ENCODE measurements around the gene ROBO2. TPM values are rescaled to one million over a fixed set of nuclear protein-coding genes. Genes with fewer than 3 reads are reported as not detected.

Gene ROBO2
- polyA plus RNA-seq, 1 experiment, result 16.3 TPM

- TF ChIP-seq, protein P1, sequence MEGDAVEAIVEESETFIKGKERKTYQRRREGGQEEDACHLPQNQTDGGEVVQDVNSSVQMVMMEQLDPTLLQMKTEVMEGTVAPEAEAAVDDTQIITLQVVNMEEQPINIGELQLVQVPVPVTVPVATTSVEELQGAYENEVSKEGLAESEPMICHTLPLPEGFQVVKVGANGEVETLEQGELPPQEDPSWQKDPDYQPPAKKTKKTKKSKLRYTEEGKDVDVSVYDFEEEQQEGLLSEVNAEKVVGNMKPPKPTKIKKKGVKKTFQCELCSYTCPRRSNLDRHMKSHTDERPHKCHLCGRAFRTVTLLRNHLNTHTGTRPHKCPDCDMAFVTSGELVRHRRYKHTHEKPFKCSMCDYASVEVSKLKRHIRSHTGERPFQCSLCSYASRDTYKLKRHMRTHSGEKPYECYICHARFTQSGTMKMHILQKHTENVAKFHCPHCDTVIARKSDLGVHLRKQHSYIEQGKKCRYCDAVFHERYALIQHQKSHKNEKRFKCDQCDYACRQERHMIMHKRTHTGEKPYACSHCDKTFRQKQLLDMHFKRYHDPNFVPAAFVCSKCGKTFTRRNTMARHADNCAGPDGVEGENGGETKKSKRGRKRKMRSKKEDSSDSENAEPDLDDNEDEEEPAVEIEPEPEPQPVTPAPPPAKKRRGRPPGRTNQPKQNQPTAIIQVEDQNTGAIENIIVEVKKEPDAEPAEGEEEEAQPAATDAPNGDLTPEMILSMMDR (IDR thresholded peaks at IDR 0.05; ENCODE audit: low read depth, low read length), result no peak
Observed at GRCh38 chr3:77150759-77151158, 110.9 kb downstream of the ROBO2 start.

GRCh38 chr3:77158730-77159581, 119.1 kb downstream of the ROBO2 start:
- H3K27ac ChIP-seq (ENCODE audit: low read depth, low read length), result no peak overlapping the region
- TF ChIP-seq, protein P1 (IDR thresholded peaks at IDR 0.05; ENCODE audit: low read depth, low read length), result no peak
- no peak for DNase-seq (ENCODE audit: low read depth, low spot score)
- no peak overlapping the region for H3K4me3 ChIP-seq (ENCODE audit: low read depth, low read length)
- POLR2A ChIA-PET, result no interaction called here
- no peaks in the 10 kb centered on the region for H3K27me3 ChIP-seq (ENCODE audit: control insufficient read depth, insufficient read depth, low read length)
- no peaks in the 10 kb centered on the region for H3K9me3 ChIP-seq (ENCODE audit: control insufficient read depth, insufficient read depth, low read length)
- CTCF ChIA-PET, result interaction anchor here (0.6 to 1.0 kb wide), 2 partner anchors 97 to 1400 kb away, joined by 3 read pairs; no protein-coding TSS in a partner anchor

More at GRCh38 chr3:77150759-77151158, 110.9 kb downstream of the ROBO2 start:
- no peak for DNase-seq (ENCODE audit: low read depth, low spot score)
- POLR2A ChIA-PET, result no interaction called here
- H3K27me3 ChIP-seq (ENCODE audit: control insufficient read depth, insufficient read depth, low read length), result no peaks in the 10 kb centered on the region
- H3K4me3 ChIP-seq (ENCODE audit: low read depth, low read length), result no peak overlapping the region
- CTCF ChIA-PET, result no interaction called here
- no peaks in the 10 kb centered on the region for H3K9me3 ChIP-seq (ENCODE audit: control insufficient read depth, insufficient read depth, low read length)
- no peak overlapping the region for H3K27ac ChIP-seq (ENCODE audit: low read depth, low read length)

- no peaks in the 10 kb centered on the region for H3K27me3 ChIP-seq (ENCODE audit: control insufficient read depth, insufficient read depth, low read length)
- no peaks in the 10 kb centered on the region for H3K9me3 ChIP-seq (ENCODE audit: control insufficient read depth, insufficient read depth, low read length)
- no peak overlapping the region for H3K4me3 ChIP-seq (ENCODE audit: low read depth, low read length)
- CTCF ChIA-PET, result no interaction called here
- no peak for DNase-seq (ENCODE audit: low read depth, low spot score)
- TF ChIP-seq, protein P1 (IDR thresholded peaks at IDR 0.05; ENCODE audit: low read depth, low read length), result no peak
- no peak overlapping the region for H3K27ac ChIP-seq (ENCODE audit: low read depth, low read length)
- POLR2A ChIA-PET, result no interaction called here
Observed at GRCh38 chr3:77160931-77161497, 121.1 kb downstream of the ROBO2 start.

GRCh38 chr3:77169823-77170222, 129.9 kb downstream of the ROBO2 start:
- POLR2A ChIA-PET, result no interaction called here
- CTCF ChIA-PET, result no interaction called here
- no peak overlapping the region for H3K27ac ChIP-seq (ENCODE audit: low read depth, low read length)
- no peak overlapping the region for H3K4me3 ChIP-seq (ENCODE audit: low read depth, low read length)
- H3K9me3 ChIP-seq (ENCODE audit: control insufficient read depth, insufficient read depth, low read length), result no peaks in the 10 kb centered on the region
- TF ChIP-seq, protein P1 (IDR thresholded peaks at IDR 0.05; ENCODE audit: low read depth, low read length), result no peak
- DNase-seq (ENCODE audit: low read depth, low spot score), result no peak
- H3K27me3 ChIP-seq (ENCODE audit: control insufficient read depth, insufficient read depth, low read length), result no peaks in the 10 kb centered on the region

GRCh38 chr3:77171026-77171425, 131.1 kb downstream of the ROBO2 start:
- Histone ChIP-seq H3K9me3 (ENCODE audit: control insufficient read depth, insufficient read depth, low read length) (no peaks in the 10 kb centered on the region), H3K27me3 (ENCODE audit: control insufficient read depth, insufficient read depth, low read length) (no peaks in the 10 kb centered on the region), H3K4me3 (ENCODE audit: low read depth, low read length) (no peak overlapping the region), H3K27ac (ENCODE audit: low read depth, low read length) (no peak overlapping the region)
- CTCF ChIA-PET, result no interaction called here
- TF ChIP-seq, protein P1 (IDR thresholded peaks at IDR 0.05; ENCODE audit: low read depth, low read length), result no peak
- no peak for DNase-seq (ENCODE audit: low read depth, low spot score)
- POLR2A ChIA-PET, result no interaction called here

Data from AG04450 (cell line).